ENCODE data around the gene LGALS3BP. TPM values are rescaled to one million over a fixed set of nuclear protein-coding genes. Genes with fewer than 3 reads are reported as not detected.

The LGALS3BP gene
- total and polyA plus RNA-seq, 2 of the 4 experiments (the other 2 are of a cell fraction), result 33.7 to 273 TPM

DNA sequence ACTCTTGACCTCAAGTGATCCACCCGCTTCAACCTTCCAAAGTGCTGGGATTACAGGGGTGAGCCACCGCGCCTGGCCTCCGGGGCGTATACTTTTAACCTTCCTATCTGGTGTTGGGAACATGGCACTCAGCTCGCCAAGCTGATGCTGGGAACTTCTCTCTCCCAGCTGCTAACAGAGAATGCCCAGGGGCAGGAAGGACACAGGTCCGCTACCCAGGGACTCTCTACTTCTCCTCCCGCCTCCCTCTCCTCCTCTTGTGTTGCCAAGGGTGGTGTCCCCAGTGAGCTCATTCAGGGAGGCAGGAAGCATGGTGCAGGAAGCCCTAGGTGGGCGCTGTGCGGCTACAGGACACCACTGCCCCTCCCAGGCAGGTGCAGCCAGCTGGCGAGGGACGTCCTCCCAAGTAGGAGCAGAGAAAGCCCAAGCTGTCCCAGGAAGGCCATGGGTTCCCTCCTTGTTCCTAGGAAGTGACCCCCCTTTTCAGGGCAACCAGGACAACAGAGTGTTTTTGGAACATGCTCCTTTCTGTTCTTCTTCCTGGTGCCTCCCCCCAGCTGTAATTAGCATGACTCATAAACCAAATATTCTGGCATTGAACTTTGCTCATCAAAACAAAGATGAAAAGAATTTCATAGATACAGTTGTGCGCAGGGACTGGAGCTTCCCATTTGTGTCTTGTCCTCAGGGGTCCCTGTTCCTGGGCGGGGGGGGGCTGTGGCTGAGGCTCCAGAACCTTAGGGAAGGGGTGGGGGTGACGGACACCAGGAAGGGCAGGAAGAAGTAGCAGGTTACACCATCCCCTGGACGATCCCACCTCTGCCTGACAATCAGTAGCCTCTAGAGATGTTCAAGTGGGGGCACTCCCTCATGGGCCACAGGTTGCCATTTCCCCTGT lies 46.9 kb upstream of the LGALS3BP start:
- DNase-seq (peak; percentile 68), ATAC-seq (ENCODE audit: low read depth) (peak; percentile 36)
- in situ Hi-C loops (cut with MboI; ENCODE audit: low sequenced_read_pairs) (no loop called here), intact Hi-C loops (cut with micrococcal nuclease) (no loop called here), dilution Hi-C loops (cut with HindIII; ENCODE audit: low sequenced_read_pairs, unreplicated experiment) (no loop called here)
- peak overlapping the region; percentile 97 for H4K91ac ChIP-seq (ENCODE audit: insufficient read depth, low read depth, low read length)
- ChIA-PET POLR2A (ENCODE audit: unreplicated experiment) (interaction anchor here (1.0 kb wide), 1 partner anchor 12 kb away, joined by 3 read pairs; no protein-coding TSS in a partner anchor), CTCF (interaction anchor here (0.9 to 1.1 kb wide), 2 partner anchors 19 to 365 kb away, joined by 3 to 4 read pairs; no protein-coding TSS in a partner anchor)
- H3K79me1 ChIP-seq (ENCODE audit: low read depth in 1 of 2, low read length in 2 of 2), result peaks cover 7 to 31% of the 10 kb centered on the region in 2 experiments; a peak in 2 of 4 replicates
- H3K18ac ChIP-seq (ENCODE audit: low read depth, low read length), result peak overlapping the region; percentile 87
- H3K4me3 ChIP-seq (ENCODE audit: insufficient read depth, low read depth, low read length), result no peak overlapping the region
- H2BK20ac ChIP-seq (ENCODE audit: low read depth, low read length), result peak overlapping the region; percentile 98
- no peaks in the 10 kb centered on the region for H4K20me1 ChIP-seq (ENCODE audit: insufficient read depth, low read length)
- peak overlapping the region; percentile 92; the same call in 2 of the 3 replicates for H2BK15ac ChIP-seq (ENCODE audit: low read depth, low read length)
- H2AFZ ChIP-seq (replicated peaks; ENCODE audit: low read length, poor library complexity), result peak overlapping the region; percentile 88
- no peaks in the 10 kb centered on the region for H3K9me3 ChIP-seq (ENCODE audit: control insufficient read depth, insufficient read depth, low read length)
- H3K56ac ChIP-seq (ENCODE audit: extremely low read depth, insufficient read depth, low read length), result no peak overlapping the region
- H3K4me2 ChIP-seq (ENCODE audit: low read depth, low read length), result peak overlapping the region; percentile 73
- H3K9ac ChIP-seq (ENCODE audit: low read depth, low read length), result no peak overlapping the region
- peak overlapping the region; percentile 99 for H2AK5ac ChIP-seq (ENCODE audit: low read depth, low read length)
- peak overlapping the region; percentile 92 for H3K14ac ChIP-seq (replicated peaks; ENCODE audit: low read depth, low read length)
- peak overlapping the region; percentile 88 for H3K27ac ChIP-seq (ENCODE audit: insufficient read depth, low read length)
- H2BK120ac ChIP-seq (ENCODE audit: low read depth, low read length), result peak overlapping the region; percentile 97
- peak overlapping the region; percentile 92 for H2BK5ac ChIP-seq (ENCODE audit: low read depth, low read length, poor library complexity, severe bottlenecking)
- peak overlapping the region; percentile 97 for H2AK9ac ChIP-seq (replicated peaks; ENCODE audit: low read depth, low read length, poor library complexity)
- H3K4ac ChIP-seq (ENCODE audit: low read depth, low read length), result peak overlapping the region; percentile 98
- peak overlapping the region; percentile 74; the same call in 1 of the 2 replicates for H3K23ac ChIP-seq (ENCODE audit: low read depth, low read length)
- WGBS, 2 experiments (ENCODE audit: extremely low coverage in 2 of 2, insufficient read length in 1 of 2), result 94% methylated on average over 3 of the region's 16 CpGs; no CpG with 5 or more reads in 1 of the 2 experiments
- peaks cover 24% of the 10 kb centered on the region for H3K9me1 ChIP-seq (ENCODE audit: insufficient read depth, low read length)
- TF ChIP-seq FOS (IDR thresholded peaks at IDR 0.05; ENCODE audit: low read depth, low read length), result peak; percentile 78
- TF ChIP-seq POLR2A (IDR thresholded peaks at IDR 0.05; ENCODE audit: low read depth, low read length), result no peak
- peaks cover 2% of the 10 kb centered on the region; the same call in 1 of the 2 replicates for H3K27me3 ChIP-seq (ENCODE audit: control insufficient read depth, insufficient read depth, low read length)
- H3K36me3 ChIP-seq (ENCODE audit: control insufficient read depth, insufficient read depth, low read length), result no peaks in the 10 kb centered on the region
- peaks cover 27% of the 10 kb centered on the region for H3K4me1 ChIP-seq (ENCODE audit: control insufficient read depth, insufficient read depth, low read length)
- no TSS peak for BruUV-seq (replicated peaks)
- H4K8ac ChIP-seq (ENCODE audit: low read depth in 2 of 2, low read length in 2 of 2), result peak overlapping the region; percentile 88 to 93
- H4K5ac ChIP-seq (ENCODE audit: low read depth, low read length), result peak overlapping the region; percentile 95
